Liver (tissue), 9 donors: ENCODE data around the gene BTN3A1. TPM values are rescaled to one million over a fixed set of nuclear protein-coding genes. Genes with fewer than 3 reads are reported as not detected.

Experiments
- DNase-seq: peaks from one replicate; pipeline ENCODE4 v3.0.0-alpha.2; 2017; ENCODE audit warnings: low spot score
- H3K27ac ChIP-seq, 2 donors: one replicate each; pipeline ENCODE4 v1.7.0; 2013; ENCODE audit warnings: inconsistent platforms in 2 of 2, low read length in 2 of 2, control low read depth in 1 of 2, low read depth in 1 of 2, mild to moderate bottlenecking in 1 of 2
- H3K27me3 ChIP-seq, 4 donors: one replicate each; pipeline versions ENCODE4 v1.6.1 to v1.7.0; 2013; ENCODE audit warnings: low read length in 3 of 4, inconsistent platforms in 1 of 4, mild to moderate bottlenecking in 1 of 4, moderate library complexity in 1 of 4; ENCODE audit not compliant: control insufficient read depth in 4 of 4, insufficient read depth in 4 of 4
- H3K36me3 ChIP-seq, 4 donors: one replicate each; pipeline versions ENCODE4 v1.6.1 to v1.7.0; 2013; ENCODE audit warnings: low read length in 3 of 4, mild to moderate bottlenecking in 3 of 4, low read depth in 1 of 4, moderate library complexity in 1 of 4; ENCODE audit not compliant: control insufficient read depth in 4 of 4, insufficient read depth in 3 of 4
- H3K4me1 ChIP-seq, 4 donors: one replicate each; pipeline versions ENCODE4 v1.6.1 to v1.7.0; 2013; ENCODE audit warnings: low read length in 3 of 4, mild to moderate bottlenecking in 3 of 4, moderate library complexity in 1 of 4; ENCODE audit not compliant: control insufficient read depth in 4 of 4, insufficient read depth in 4 of 4
- H3K4me3 ChIP-seq, 3 donors: one replicate each; pipeline versions ENCODE4 v1.6.1 to v1.7.0; 2013; ENCODE audit warnings: low read length in 3 of 3, control low read depth in 1 of 3, low read depth in 1 of 3, mild to moderate bottlenecking in 1 of 3
- H3K9ac ChIP-seq, 2 donors: one replicate each; pipeline ENCODE4 v1.7.0; 2013; ENCODE audit warnings: low read length in 2 of 2, mild to moderate bottlenecking in 2 of 2, moderate library complexity in 2 of 2, control low read depth in 1 of 2, low read depth in 1 of 2
- H3K9me3 ChIP-seq, 4 donors: one replicate each; pipeline versions ENCODE4 v1.6.1 to v1.7.0; 2013; ENCODE audit warnings: low read length in 3 of 4; ENCODE audit not compliant: control insufficient read depth in 4 of 4
- CTCF ChIP-seq: fragments of 150-350 bp; IDR thresholded peaks from 2 replicates; pipeline ENCODE4 v1.5.1; 2017; ENCODE audit warnings: improper control_type of control experiment, low read depth, low read length; ENCODE audit not compliant: missing input control
- EGR1 ChIP-seq, 2 donors: IDR thresholded peaks; 2 replicates each; pipeline ENCODE4 v1.6.1; 2016 to 2018; ENCODE audit warnings: antibody characterized with exemption in 2 of 2, low read depth in 2 of 2
- FOXA1 ChIP-seq: IDR thresholded peaks from 2 replicates; pipeline ENCODE4 v1.6.1; 2016; ENCODE audit warnings: antibody characterized with exemption
- FOXA2 ChIP-seq: IDR thresholded peaks from 2 replicates; pipeline ENCODE4 v1.6.1; 2016; ENCODE audit warnings: antibody characterized with exemption
- GABPA ChIP-seq, 2 donors: IDR thresholded peaks in 1 of 2; conservative IDR thresholded peaks in 1 of 2; 2 replicates each; pipeline ENCODE4 v1.6.1; 2016; ENCODE audit warnings: antibody characterized with exemption in 2 of 2, mild to moderate bottlenecking in 1 of 2, moderate library complexity in 1 of 2
- HNF4A ChIP-seq, 2 donors: conservative IDR thresholded peaks; 2 replicates each; pipeline ENCODE4 v1.6.1; 2016; ENCODE audit warnings: antibody characterized with exemption in 2 of 2, mild to moderate bottlenecking in 2 of 2
- HNF4G ChIP-seq: IDR thresholded peaks from 2 replicates; pipeline ENCODE4 v1.6.1; 2016; ENCODE audit warnings: antibody characterized with exemption
- JUND ChIP-seq, 2 donors: IDR thresholded peaks; 2 replicates each; pipeline ENCODE4 v1.6.1; 2016; ENCODE audit warnings: antibody characterized with exemption in 2 of 2
- NR2F2 ChIP-seq: IDR thresholded peaks from 2 replicates; pipeline ENCODE4 v1.6.1; 2016; ENCODE audit warnings: antibody characterized with exemption
- RAD21 ChIP-seq, 2 donors: IDR thresholded peaks; 2 replicates each; pipeline ENCODE4 v1.6.1; 2016; ENCODE audit warnings: antibody characterized with exemption in 2 of 2, mild to moderate bottlenecking in 2 of 2
- REST ChIP-seq: IDR thresholded peaks from 2 replicates; pipeline ENCODE4 v1.6.1; 2016; ENCODE audit warnings: antibody characterized with exemption, mild to moderate bottlenecking
- SP1 ChIP-seq: IDR thresholded peaks from 2 replicates; pipeline ENCODE4 v1.6.1; 2018; ENCODE audit warnings: antibody characterized with exemption, mild to moderate bottlenecking
- TAF1 ChIP-seq: conservative IDR thresholded peaks from 2 replicates; pipeline ENCODE4 v1.6.1; 2016; ENCODE audit warnings: antibody characterized with exemption, mild to moderate bottlenecking
- YY1 ChIP-seq: IDR thresholded peaks from 2 replicates; pipeline ENCODE4 v1.6.1; 2016; ENCODE audit warnings: antibody characterized with exemption, mild to moderate bottlenecking
- WGBS: extraction: QIAGEN DNeasy Blood & Tissue Kit; methylation state at CpG from one replicate; pipeline ENCODE4 v1.1.7; 2013; 5-methylcytosine and 5-hydroxymethylcytosine counted together
- polyA plus RNA-seq, 2 donors: library from polyadenylated mRNA; stranded (reverse) in 1 of 2; unstranded in 1 of 2; fragments of 200-250 nt in 1 of 2; fragments of >200 nt in 1 of 2; fragmentation: Nextera tagmentation in 1 of 2; extraction: Ambion mirVana in 1 of 2; gene quantifications; one replicate each; pipeline versions ENCODE4 v1.2.1 to v1.2.3, GENCODE V29; 2013 to 2015
- total RNA-seq, 2 donors: library from RNA; depleted of rRNA; stranded (reverse); fragments of >200 nt; gene quantifications; one replicate each; pipeline ENCODE4 v1.2.3, GENCODE V29; 2014
- donor health status: healthy.
- donor health status: healthy.
- donor health status: healthy.
- donor health status: healthy.
- donor health status: healthy.

Gene BTN3A1
- total and polyA plus RNA-seq, 4 donors = 2.3 to 17.1 (median 6.3) TPM

DNA sequence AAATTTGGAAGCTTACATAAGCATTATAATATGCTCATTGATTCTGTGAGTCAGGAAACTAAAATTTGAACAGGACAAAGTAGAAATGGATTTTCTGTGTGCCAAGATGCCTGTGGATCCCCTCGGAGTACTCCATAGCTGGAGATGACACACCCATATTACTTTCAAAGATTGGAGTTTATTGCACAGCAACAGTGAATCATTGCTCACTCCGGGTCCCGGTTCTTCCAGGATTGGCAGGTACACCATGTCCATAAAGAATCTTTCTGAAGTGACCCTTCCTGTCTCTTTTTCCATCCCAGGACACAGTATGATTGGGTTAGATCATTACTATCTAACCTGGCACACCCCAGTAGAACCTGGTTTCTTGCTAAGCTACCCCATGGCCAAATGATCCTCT, 21.8 kb upstream of the BTN3A1 start:
- no peak overlapping the region for H3K9ac ChIP-seq
- DNase-seq = no peak
- H3K27ac ChIP-seq = no peak overlapping the region
- H3K27me3 ChIP-seq = no peaks in the 10 kb centered on the region
- 88% methylated on average over 3 of the region's 3 CpGs for WGBS
- H3K4me3 ChIP-seq = no peak overlapping the region
- peaks cover 0 to 7% (median 2%) of the 10 kb centered on the region in 4 donors for H3K36me3 ChIP-seq
- H3K4me1 ChIP-seq = peaks cover 0 to 9% (median 5%) of the 10 kb centered on the region in 4 donors
- H3K9me3 ChIP-seq = no peaks in the 10 kb centered on the region
- TF ChIP-seq CTCF (no peak), HNF4A (conservative IDR thresholded peaks at IDR 0.05) (no peak), JUND (IDR thresholded peaks at IDR 0.05) (no peak), REST (no peak), YY1 (no peak), HNF4G (no peak), FOXA2 (no peak), GABPA (IDR thresholded peaks at IDR 0.05 in 1 of 2, conservative IDR thresholded peaks at IDR 0.05 in 1 of 2) (no peak), SP1 (no peak)

GRCh38 chr6:26382121-26382520, 20.0 kb upstream of the BTN3A1 start:
- Histone ChIP-seq H3K27ac (no peak overlapping the region), H3K4me1 (peaks cover 0 to 9% (median 5%) of the 10 kb centered on the region in 4 donors), H3K27me3 (no peaks in the 10 kb centered on the region), H3K4me3 (no peak overlapping the region), H3K9me3 (no peaks in the 10 kb centered on the region), H3K9ac (no peak overlapping the region), H3K36me3 (no peaks in the 10 kb centered on the region)
- no peak for DNase-seq
- TF ChIP-seq GABPA (IDR thresholded peaks at IDR 0.05 in 1 of 2, conservative IDR thresholded peaks at IDR 0.05 in 1 of 2) (no peak), FOXA2 (no peak), HNF4A (conservative IDR thresholded peaks at IDR 0.05) (no peak), REST (no peak), YY1 (no peak), NR2F2 (no peak), EGR1 (IDR thresholded peaks at IDR 0.05; ENCODE audit: low read depth in 2 of 2) (no peak), FOXA1 (no peak), CTCF (no peak), RAD21 (IDR thresholded peaks at IDR 0.05) (no peak), TAF1 (no peak)
- 93% methylated on average over 6 of the region's 6 CpGs for WGBS
